T follicular helper cell (primary cell): ENCODE measurements around the gene TGM6.

ENCODE experiments used
- DNase-seq: peaks from one replicate; pipeline ENCODE4 v3.0.0-alpha.2; 2020; ENCODE audit warnings: low read depth

TGM6 gene

DNA sequence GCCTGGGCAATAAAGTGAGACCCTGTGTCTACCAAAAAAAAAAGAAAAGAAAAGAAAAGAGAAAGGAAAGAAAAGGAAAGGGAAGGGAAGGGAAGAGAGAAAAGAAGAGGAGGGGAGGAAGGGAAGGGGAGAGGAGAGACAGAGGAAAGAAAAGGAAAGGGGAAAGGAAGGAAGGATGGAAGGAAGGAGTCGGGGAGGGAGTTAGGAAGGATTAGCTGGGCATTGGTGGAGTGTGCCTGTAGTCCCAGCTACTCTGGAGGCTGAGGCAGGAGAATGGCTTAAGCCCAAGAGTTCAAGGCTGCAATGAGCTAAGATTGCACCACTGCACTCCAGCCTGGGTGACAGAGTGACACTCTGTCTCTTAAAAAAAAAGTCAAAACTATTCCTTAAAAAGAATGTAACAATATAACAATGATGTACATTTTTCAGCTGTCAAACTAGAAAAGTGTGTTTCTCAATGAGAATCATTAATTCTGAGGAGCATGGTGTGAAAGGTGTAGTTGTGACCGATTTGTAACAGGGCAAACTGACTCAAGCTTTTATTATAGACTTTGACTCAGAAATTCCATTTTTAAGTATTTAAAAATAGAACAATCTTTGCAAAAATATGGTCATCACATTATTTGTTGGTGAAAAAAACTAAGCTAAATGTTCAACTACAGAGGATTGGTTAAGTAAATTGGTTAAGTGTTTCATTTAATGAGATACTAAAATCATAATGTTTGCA is 75.2 kb downstream of the TGM6 start:
- DNase-seq = no peak

DNA sequence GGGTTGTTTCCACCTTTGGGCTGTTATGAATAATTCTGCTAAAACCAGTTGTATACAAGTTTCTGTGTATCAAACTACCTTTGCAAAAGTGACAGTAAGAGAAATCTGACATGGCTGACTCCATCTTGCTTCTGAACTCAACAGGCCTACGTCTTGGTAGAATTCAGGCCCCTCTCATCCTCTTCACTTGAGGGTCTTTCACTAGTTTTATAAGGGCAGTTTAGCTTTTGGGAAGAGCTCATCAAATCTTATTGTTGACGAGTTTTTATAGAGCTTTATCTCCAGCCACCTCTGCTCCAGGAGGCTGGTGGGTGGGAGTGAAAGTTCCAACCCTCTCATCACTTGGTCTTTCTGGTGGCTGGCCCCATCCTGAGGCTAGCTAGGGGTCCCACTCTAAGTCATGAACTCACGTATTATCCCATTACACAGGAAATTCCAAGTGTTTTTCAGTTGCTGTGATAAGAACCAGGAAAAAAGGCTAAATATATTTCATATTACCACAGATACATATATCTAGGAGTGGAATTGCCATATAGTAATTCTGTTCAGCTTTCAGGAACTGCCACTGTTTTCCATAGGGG is 78.3 kb downstream of the TGM6 start:
- DNase-seq = no peak

DNA sequence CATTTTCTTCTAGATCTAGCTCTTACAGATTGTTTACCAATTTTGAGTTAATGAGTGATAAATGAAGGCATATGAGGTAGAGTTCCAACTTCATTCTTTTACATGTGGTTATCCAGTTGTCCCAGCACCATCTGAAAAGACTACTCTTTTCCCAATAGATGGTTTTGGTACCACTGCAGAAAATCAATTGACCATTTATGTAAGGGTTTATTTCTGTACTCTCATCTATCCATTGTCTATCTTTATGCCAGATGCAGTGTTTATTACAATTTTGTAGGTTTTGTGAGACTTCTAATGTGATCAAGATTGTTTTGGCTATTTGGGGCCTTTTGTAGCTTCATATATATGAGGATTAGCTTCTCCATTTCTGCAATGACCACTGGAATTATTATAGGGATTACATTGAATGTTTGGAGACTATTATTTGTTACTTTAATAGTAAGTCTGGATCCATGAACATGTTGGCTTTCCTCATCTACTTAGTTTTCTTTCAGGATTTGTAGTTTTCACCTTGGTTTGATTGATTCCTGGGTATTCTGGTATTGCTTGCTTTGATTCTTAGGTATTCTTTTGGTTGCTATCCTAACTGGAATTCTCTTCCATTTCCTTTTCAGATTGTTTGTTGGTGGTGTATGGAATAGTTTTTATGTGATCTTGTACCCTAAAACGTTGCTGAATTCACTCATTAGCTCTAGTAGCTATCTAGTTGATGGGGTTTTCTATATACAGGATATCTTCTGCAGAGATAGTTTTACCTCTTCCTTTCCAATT is 79.5 kb downstream of the TGM6 start:
- no peak for DNase-seq

DNA sequence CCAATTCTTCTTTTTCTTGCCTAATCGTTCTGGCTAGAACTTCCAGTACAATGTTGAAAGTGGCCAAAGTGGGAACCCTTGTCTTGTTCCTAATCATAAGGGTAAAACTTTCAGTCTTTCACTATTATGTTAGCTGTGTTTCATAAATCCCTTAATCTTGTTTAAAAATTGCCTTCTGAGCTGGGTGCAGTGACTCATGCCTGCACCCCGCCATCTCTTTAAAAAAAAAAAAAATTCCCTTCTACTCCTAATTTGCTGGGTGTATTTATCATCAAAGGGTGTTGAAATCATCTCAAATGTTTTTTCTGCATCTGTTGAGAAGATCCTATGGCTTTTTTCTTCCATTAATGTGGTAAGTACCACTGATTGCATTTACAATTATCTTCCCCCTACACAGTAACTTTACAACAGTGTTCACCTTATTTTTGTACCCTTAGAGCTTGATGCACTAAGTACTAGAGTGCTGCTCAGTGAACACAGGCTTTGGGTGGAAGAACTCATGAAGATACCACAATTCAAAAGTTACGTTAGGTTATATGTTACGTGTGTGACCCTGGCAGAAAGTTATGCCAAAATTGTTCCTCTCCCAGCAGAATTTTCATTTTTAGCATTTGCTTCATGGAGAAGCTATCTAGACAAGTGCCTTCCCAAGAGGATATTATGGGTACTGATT is 80.2 kb downstream of the TGM6 start:
- DNase-seq = no peak

DNA sequence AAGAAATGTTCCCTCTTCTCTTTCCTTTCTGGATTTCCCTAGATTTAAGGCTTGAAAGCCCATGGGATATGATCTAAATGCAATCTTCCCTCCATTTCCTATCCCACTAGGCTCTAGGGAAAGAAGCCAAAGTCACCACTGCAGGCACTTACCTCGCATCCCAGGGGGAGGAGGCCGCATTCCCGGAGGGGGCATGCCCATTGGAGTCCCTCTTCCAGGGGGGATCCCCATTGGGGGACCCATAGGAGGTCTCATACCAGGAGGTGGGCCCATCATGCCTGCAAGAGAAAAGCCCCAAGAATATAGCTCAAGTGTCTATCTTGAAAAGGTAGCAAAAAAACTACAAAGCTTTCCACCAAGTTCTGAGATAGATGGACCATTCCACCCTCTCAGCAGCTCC is 81.8 kb downstream of the TGM6 start:
- DNase-seq = no peak

DNA sequence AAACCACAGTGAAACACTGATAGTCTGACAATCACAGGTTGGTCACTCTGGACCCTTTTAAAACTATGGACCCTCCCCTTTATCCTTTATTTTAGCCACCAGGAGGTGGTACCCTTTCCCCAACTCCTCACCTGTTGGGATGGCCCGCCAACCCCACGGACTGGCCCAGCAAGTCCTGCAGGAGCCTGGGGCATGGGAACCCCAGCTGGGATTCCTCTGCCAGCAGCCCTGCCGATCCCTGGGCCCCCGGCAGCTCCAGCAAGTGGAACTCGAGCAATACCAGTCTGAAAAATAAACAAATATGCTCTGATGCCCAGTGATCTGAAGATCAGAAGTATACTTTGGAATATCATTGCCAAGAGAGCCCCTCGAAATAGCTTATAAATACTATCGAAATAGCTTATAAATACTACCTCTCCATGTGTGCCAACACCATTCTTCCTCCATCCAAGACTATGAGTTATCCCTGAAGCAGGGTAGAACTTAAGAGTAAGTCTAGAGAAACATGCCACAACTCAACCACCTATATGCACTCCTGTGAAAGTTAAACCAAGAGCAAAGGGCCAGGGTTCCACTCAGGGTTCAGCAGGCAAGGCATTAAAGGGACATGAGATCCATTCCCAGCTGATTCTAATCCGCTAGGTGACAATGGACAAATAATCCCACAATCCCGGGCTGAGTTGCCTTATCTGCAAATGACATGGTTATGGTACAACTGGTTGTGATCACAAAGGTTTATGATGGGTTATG is 83.1 kb downstream of the TGM6 start:
- DNase-seq = no peak

DNA sequence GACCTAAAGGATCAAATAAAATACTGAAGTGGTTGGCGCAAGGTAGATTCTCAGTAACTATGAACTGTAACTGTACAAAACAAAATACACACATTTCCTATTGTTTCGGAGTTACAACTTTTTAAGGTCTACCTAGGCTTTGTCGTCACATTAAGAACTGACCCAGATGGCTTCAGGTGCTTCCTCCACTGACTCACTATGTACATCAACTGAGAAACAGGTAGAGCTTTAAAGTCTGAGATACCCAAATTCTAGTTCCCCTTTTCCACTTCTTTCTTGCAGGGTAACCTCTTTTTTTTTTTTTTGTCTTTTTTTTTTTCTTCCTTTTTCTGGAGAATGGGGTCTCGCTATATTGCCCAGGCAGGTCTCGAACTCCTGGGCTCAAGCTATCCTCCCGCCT is 84.4 kb downstream of the TGM6 start:
- DNase-seq = no peak

DNA sequence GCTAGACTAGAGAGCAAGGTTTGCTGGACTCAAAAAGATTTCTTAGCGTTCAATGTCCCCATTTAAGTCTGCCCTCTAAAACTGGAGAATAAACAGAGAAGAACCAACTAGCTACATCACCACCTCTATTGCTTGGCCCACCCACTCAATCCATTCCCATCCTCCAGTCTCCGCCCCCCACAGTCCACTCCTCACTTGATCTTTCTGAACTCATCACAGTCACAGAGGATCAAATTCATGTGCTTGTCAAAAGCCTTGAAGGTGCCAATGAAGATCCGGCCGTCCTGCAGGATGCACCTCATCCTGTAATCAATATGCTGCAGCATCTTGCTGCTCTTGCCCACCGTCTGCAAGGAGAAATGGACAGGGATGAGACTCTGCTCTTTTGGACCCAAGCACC is 86.7 kb downstream of the TGM6 start:
- DNase-seq = no peak

DNA sequence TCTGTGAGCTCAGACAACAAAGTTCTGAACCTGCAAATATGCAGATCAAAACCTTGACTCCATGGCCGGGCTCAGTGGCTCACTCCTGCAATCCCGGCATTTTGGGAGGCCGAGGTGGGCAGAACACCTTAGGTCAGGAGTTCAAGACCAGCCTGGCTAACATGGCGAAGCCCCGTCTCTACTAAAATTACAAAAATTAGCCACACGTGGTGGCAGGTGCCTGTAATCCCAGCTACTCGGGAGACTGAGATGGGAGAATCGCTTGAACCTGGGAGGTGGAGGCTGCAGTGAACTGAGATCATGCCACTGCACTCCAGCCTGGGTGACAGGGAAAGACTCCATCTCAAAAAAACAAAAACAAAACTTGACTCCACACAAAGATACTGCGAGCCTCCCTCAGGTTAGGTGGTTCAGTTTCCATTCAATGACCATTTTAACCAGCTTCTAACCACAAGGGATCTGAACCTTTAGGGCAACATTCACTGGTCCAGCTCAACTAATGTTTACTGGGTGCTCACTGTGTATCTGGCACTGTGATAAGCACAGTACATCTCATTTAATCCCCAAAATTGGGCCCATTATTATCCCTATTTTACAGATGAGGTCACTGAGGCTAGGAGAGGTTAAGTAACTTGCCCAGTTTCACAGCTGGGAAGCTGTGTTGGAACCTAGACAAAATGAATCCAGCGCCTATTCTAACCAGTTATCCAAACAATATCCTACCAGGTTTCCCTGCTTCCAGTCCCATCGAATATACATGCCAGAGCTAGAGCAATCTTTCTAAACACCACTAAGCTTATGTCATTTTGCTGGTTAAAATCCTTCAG is 88.1 kb downstream of the TGM6 start:
- DNase-seq = no peak

DNA sequence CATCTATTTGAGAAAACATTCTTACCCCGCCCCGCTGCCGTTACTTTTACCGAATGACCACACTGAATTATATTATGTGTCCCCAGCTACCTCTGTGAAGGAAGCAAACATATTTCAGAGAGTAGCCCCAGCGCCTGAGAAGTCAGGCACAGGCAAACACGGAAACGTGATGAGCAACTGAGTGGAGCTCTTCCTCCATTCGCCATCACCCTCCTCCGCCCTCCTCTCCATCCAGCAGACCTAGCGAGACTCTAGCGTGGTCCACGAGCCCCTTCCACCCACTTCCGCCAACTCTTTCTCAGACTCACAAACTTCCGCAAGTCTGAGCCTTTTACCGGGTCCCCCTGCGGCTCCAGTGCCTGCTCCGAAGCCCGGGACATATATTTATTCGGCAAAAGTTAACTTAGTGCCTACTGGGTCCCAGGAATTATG is 89.3 kb downstream of the TGM6 start:
- DNase-seq = peak; percentile 43

DNA sequence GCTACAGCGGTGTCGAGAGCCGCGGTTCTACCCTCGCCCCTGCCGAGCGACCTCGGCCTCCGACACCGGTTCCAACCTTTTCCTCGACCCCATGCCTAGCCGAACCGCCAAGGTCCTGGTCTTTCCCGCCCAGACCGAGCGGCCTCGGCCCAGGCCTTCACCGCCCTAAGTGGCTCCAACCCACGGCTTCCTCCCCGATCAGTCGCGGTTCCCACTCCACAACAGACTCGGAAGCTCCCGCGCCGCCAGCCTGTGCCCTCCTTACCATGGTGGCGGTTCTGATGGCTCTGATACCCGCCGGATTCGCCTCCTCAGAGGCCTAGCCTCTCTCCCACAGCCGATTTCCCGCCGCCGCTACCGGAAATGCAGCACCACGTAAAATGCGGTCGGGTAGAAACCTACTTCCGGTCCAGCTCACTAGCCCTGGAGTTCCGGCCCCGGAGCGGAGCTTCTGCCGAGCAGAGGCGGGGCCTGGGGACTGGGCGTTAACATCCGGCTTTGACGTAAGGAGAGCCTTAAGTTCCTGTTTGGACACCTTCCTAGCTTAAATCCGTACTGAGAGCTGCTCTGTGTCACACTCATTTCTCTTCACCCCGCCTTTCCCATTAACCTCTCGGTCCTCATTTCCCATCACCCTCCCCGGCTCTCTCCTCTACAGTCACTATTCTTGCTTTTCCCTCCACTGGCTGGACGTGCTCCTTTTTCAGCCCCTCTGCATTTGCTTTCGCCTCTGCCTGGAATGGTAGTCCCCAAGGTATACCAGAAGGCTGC is 89.9 kb downstream of the TGM6 start, which contains the start of gene SNRPB:
Gene SNRPB (minus strand): TSS at position 367 of the 771 bp plus-strand sequence. CDS start 99 bp downstream, at position 268.
- DNase-seq = peak; percentile 93

DNA sequence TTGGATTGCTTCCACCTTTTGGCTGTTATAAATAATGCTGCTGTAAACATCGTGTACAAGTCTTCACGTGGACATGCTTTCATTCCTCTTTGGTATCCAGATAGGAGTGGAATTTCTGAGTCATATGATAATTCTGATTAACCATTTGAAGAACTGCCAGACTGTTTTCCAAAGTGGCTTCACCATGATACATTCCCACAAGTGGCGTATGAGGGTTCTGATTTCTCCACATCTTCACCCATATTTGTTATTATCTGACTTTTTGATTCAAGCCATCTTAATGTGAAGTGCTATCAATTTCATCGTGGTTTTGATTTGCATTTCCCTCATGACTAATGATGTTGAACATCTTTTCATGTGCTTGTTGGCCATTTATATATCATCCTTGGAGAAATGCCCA is 92.8 kb downstream of the TGM6 start:
- DNase-seq = no peak

DNA sequence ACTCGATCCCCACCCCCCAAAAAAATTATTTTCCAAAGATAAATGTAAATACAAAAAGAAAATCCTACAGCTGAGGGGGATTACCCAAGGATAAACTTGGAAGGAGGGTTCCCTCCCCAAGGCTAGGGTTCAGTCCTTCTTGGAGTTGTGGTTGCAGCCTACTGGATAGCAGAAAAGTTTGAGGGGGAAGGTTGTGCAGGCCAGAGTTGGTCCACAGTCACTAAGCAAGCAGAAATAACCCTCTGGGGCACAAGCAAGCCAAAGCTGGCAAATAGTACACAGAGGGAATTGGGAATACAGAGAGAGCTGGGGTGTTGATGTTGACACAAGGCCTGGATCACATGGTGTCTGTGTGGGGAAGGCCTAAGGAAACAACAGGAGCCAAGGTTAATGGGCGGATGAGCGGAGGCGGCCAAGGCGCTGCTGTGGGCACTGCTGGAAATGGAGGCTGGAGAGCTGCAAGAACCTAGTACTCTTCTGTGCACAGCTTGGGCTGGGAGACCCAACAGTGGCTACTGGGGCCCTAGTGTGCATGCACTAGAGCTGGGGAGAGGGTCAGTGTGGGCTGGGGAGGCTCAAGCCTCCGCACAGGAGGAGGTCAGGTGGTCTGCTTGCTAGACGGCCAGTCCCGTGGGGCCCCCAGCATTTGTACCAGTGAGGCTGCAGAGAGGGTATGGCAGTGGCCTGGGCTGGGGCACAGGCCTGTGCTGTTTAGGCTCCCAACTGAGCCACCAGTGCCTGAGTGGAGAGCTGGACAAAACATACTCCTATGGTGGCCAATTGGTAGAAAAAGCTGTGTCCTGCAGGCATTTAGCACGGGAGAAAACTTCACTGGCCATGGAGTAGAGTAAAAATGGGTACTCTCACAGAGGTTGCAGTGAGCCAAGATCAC is 95.4 kb downstream of the TGM6 start:
- DNase-seq = no peak

DNA sequence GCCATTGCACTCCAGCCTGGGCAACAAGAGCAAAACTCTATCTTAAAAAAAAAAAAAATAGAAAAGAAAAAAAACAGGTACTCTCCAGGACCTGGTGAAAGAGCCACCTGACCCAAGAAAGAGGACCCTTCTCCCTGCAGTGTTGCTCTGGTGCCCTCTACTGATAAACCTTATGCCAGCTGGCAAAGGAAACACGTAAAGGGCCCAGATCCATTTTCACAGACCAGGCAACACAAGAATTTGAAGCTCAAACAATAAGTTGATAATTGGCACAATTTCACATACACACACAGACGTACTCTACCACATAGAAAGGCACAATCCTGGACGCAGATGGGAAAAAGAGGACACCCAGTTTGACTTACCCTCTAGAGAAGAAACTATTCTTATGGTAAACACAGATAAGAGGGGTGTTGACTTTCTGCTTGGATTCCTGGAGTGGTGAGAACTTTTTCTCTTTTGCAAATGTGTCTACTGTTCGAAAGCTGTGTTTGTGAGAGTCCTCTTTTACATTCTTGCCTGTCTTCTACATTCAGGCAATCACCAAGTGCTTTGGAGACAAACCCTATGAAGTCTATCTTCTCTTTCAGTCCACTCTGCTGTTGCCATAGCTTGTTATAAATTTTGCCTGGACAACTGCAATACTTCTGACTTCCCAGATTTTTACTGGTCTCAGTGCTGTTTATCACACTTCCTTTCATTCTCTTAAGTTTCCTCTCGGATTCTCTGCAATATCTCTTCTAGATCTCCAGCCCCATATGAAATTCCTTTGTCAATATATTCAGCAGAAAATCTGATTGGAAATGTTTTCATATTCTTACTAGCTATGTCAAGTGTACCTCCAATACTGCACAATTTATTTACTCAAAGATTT is 96.3 kb downstream of the TGM6 start:
- no peak for DNase-seq

DNA sequence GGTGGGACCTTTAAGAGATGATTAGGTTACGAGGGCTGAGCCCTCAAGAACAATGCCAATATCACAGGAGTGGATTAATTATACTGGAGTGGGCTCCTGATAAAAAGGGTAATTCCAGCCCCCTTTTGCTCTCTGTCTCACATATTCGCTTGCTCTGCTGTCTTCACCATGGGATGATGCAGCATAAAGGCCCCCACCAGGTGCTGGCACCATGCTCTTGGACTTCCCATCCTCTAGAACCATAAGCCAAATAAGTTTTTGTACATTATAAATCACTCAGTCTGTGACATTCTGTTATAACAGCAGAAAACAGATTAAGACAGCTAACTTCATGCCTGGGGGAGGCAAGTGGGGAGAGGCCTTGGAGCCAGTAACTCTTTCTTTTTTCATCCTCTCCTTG is 99.7 kb downstream of the TGM6 start:
- DNase-seq = no peak
